ENCODE measurements around the gene RPTOR.

The RPTOR gene

DNA sequence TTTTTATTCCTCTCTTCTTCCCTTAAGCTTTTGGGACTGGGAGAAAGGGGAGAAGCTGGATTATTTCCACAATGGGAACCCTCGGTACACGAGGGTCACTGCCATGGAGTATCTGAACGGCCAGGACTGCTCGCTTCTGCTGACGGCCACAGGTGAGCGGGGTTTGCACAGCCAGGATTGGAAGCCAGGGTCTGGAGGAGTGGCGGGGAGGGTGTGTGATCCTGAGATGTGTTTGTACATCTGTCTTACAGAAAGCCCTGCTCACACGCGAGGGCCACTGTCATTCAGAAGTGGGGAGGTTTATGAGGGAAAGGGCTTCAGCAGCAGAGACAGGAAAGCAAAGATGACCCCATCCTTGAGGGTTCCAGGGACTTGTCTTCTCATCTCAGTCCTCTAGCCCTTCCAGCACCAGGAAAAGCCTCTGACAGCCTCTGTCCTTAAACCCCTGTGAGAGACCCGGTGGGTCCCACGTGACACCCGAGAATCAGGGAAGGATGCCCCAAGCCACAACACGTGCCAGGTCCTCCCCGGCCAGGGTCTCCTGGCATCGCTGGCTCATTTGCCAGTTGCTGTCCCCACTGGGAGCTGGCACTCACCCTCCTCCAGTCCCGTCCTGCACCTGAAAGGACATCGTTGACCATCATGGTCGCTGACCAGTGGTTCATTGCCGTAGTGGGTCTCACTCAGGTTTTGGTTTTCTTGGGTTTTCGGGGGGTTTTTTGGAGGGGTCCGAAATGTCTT is 402.7 kb downstream of the RPTOR start:
- no peak for DNase-seq (ENCODE audit: low read depth)

DNA sequence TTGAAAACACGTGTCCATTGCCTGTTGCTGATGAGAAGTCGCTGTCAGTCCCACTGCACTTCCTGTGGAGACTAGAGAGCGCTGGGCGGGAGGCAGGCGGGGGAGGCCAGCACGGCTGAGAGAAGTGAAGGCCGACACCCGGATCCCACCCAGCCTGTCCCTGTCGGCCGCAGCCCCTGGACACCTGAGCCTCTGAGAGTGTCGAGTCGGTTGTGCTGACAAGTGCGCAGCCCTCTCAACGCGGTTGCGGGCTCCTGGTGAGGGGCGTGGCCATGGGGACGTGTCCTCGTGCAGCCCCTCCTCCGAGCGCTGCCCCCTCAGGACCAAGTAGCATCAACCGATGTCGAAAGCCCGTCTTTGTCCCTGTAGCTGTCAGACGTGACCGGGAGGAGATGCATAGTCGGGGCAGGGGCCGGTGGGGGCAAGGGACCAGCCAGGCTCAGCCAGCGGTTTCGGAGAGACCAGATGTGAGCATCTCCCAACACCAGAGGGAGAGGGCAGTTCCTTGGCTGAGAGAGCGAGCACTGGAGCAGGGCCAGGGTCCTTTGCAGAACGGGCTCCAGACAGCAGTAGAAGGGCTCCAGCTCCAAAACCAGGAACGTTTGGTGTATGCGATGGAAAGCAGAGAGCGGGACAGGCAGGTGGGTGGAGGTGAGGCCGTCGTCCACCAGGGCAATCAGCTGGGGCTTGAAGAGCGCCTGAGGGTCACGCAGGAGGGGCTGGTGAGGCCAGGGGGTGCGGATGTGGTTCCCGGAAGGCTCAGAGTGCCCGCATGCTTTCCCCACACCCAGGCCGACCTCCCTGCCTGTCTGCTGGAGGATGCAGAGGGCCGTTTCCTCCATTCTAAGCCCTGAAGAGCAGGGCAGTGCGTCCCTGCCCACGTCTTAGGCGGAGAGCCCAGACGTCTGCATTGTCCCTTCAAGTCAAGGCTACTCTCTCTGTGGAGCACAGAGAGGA is 403.7 kb downstream of the RPTOR start:
- DNase-seq (ENCODE audit: low read depth), result no peak

- no peak for DNase-seq (ENCODE audit: low read depth)
Observed at GRCh38 chr17:80948976-80949450, 404.4 kb downstream of the RPTOR start.

DNA sequence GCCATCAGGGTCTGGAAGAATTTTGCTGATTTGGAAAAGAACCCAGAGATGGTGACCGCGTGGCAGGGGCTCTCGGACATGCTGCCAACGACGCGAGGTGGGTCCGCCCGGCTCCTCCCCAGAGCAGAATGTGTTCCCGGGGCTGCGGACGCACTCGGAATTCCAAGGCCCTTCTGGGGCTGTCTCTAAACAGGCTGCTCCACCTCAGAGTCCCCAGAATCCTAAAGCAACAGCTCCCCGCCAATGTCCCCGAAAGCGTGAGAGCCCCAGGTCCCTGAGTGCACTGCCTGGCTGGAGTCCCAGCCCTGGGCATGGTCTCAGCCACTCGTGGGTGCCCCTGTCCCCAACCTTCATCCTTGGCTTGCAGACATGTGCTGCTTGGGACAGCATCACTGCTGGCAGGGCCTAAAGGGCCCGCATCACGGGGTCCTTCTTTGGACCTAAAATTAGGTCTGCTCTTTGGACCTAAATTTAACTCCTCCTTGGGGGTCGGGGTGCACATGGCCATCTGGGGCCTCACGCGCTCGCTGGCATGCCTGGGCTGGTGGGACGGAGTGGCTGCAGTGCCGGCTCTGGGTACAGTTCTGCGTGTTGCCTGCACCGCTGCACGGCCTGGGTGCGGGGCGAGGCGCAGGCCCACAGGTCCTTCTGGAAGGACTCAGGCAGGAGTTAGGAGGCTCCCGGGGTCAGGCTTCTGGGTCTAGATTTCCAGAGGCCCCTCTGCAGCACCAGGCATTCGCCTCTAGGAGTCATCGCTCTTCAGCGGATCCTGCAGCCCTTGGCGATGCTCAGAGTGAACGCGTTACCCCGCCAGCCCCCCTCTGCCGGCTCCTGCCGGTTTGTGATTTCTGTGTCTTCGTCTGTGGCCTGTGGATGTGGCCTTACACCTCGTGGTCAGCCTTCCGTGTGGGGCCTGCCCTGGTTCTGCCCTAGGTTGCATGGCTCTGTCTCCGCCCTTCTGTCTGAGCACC is 405.1 kb downstream of the RPTOR start:
- no peak for DNase-seq (ENCODE audit: low read depth)

- no peak for DNase-seq (ENCODE audit: low read depth)
Observed at GRCh38 chr17:80950466-80951120, 406.0 kb downstream of the RPTOR start.

GRCh38 chr17:80951121-80952090 is 406.8 kb downstream of the RPTOR start:
- no peak for DNase-seq (ENCODE audit: low read depth)

- no peak for DNase-seq (ENCODE audit: low read depth)
Observed at GRCh38 chr17:80952291-80952690, 407.7 kb downstream of the RPTOR start.

GRCh38 chr17:80953471-80954315 is 409.1 kb downstream of the RPTOR start:
- DNase-seq (ENCODE audit: low read depth), result no peak

- DNase-seq (ENCODE audit: low read depth), result no peak
Observed at GRCh38 chr17:80955078-80955477, 410.4 kb downstream of the RPTOR start.

GRCh38 chr17:80955671-80956280 is 411.1 kb downstream of the RPTOR start:
- DNase-seq (ENCODE audit: low read depth), result no peak

DNA sequence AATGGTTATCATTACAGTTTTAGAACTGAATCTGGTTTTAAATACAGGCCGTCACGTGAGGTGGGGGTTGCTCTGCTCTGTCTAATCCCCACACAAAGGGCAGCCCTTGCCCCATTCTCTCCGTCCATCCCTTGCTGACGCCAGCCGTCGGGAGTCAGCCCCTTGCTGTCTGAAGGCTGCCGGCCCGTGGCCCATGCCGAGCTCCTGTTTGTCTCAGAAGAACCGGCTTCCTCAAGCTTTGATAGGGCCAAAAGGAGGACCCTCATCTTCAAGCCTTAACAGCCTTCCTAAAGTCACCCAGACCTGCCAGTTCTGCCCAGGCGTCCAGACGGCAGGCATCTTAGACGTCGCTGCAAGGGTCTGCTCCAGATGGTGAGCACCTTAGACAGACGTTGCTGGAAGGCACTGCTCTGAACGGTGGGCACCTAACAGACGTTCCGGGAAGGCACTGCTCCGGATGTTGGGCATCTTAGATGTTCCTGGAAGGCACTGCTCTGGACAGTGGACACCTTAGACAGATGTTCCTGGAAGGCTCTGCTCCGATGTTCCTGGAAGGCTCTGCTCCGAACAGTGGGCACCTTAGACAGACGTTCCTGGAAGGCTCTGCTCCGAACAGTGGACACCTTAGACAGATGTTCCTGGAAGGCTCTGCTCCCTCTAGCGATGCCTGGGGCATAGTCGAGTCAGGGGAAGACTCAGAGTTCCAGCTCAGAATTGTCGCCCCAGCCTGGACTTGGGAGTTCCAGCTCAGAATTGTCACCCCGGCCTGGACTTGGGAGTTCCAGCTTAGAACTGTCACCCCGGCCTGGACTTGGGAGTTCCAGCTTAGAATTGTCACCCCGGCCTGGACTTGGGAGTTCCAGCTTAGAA is 411.9 kb downstream of the RPTOR start:
- no peak for DNase-seq (ENCODE audit: low read depth)

DNA sequence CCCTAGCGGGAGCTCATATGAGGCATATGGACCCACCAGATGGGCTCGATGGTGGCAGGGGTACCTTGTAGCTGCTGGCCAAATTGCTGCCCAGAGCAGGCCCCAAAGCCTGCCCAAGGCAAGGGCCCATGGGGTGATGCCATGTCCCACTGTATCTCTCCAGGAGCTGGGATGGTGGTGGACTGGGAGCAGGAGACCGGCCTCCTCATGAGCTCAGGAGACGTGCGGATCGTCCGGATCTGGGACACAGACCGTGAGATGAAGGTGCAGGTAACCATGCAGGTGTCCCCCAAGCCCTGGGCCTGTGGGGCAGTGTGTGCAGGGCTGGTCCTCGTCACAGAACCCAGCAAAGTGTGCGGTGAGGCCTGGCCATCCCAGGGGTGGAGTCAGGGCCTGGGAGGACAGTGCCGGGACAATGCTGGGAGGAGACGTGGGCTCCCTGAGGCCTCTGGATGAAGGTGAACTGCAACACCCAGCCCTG is 412.9 kb downstream of the RPTOR start:
- no peak for DNase-seq (ENCODE audit: low read depth)

DNA sequence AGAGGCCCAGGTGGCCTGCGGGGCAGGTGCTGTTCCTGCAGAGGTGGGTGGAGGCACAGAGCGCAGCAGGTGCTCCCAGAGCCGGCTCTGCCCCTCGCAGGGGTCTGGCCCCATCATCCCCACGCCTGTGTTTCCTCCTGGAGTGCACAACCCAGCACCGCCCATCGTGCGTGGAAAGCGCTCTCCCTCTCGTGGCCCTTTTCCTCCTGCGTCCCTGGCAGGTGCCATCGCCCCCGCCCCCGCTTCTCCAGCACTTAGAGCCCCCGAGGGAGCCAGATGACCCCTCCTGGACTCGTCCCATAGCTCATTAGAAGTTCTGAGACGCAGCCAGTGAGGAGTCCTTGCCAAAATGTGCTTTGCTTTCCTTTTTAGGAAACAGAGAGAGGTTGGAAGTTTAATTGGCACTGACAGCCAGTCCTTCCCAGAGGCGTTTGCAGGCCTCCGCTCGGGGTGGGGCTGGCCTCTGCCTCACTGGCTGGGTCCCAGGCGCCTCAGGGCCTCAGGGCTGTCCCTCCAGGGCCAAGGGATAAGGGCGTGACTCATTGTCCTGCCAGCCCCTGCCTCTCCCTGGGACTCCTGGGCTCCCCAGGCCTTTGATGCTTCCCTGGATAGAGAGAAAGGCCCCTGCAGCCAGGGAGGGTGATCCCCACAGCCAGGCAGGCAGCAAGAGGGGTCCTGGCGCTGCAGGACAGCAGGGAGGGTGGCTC is 414.8 kb downstream of the RPTOR start:
- no peak for DNase-seq (ENCODE audit: low read depth)

- DNase-seq (ENCODE audit: low read depth), result no peak
Observed at GRCh38 chr17:80960037-80960796, 415.6 kb downstream of the RPTOR start.

DNA sequence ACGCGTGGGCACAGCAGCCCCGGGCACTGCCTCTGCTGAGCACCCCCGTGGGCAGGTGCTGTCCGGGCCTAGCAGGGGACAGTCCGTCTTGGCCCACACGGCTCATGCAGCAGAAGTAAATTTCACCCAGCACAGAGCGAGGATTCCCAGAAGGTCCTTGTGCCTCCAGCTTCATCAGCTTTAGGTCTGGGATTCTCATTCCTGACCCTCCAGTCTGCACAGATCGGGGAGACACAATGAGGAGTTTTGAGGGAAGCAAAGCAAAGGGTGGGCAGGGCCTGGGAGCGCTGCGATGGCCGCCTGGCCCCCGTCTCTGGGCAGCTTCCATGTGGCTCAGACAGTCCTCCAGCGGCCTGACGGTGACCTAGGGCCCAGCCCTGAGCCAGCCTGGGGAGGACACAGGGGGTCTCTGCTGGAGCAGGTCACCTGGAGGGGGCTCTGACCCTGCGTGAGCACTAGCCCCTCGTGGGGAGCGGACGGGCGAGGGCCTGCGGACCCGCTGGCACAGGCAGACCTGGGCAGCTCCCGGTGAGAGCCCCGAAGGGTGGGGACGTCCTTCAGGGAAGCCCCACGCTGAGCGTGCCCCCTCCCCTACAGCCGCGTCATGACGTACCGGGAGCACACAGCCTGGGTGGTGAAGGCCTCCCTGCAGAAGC is 416.3 kb downstream of the RPTOR start:
- no peak for DNase-seq (ENCODE audit: low read depth)
